ENCODE data around the gene GAL3ST2.
A peak's percentile ranks its signal among the peaks of the same experiment; 100 is the strongest.
"Not testable (repeated sequence)": the region's sequence is repeated elsewhere in the genome, so short reads cannot be mapped to it uniquely, and the experiment has no call there.

GAL3ST2 gene

DNA sequence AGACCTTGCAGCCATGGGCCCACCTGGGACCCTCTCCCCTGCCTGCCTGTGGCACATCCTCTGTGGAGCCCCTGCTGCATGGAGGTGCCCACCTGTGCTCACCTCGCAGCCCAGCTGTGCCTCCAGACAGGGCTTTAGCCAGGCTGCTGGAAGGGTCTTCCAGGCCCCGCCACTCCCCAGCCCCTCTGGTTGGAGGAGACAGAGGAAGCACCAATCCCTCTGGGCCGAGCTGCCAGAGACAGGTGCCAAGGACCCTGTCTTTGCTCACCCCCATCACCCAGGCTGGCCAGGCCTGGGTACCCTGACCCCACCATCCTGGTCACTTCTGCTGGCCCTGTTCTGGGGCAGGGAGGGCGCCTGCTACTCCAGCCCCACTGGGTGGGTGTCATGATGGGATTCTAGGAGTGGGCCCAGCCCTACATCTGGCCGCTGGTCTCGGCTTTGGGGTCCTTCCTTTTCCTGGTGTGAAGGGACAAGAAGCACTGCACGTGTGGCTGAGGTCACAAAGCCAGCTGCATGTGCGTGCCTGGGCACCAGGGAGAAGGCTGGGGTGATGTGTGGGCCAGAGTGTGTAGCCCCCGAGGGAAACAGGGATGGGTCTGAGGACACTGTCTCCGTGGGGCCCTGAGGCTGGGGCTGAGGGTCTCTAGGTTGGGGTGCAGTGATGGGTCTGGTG lies 23.0 kb downstream of the GAL3ST2 start:
- no peak overlapping the region for H3K27ac Mint-ChIP-seq

DNA sequence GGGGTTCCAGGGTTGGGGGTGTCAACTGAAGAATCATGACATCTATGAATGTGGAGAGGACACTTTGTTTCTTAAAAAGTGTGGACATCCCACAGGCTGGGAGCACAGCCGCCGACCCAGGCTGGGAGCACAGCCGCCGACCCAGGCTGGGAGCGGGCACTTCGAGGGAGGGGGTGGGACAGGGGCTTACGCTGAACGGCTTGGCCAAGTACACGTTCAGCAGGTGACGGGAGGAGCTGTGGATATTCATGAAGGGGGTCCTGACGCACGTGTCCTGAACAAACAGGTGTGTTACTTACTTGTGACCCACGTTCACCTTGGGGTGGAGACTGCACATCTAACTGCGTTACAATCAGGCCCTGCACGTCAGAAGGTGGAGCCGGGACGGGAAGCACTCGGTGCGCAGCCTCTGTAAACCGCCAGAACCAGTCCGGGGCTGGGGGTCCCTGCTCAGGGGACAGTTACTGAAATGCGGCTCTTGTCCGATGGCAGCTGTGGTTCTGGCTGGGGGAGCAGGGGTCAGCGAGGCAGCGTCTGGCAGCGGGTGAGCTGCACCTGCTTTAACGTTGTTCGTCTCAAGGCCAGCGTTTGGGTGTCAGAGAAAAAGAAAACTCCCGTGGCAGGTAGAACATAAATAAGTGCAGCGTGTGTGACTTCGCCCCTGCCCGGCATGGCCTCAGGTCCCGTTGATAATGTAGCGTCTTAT lies 23.7 kb downstream of the GAL3ST2 start:
- H3K4me1 Mint-ChIP-seq (ENCODE audit: low read depth); H3K27ac Mint-ChIP-seq; H3K36me3 Mint-ChIP-seq (ENCODE audit: low read depth); H3K27me3 Mint-ChIP-seq (ENCODE audit: low read depth); DNase-seq (ENCODE audit: low spot score); H3K4me3 Mint-ChIP-seq; H3K9me3 Mint-ChIP-seq: not testable (repeated sequence)

More for the DNA sequence above, 23.0 kb downstream of the GAL3ST2 start:
- no peak overlapping the region for H3K4me3 Mint-ChIP-seq
- no peaks in the 10 kb centered on the region for H3K36me3 Mint-ChIP-seq (ENCODE audit: low read depth)
- H3K4me1 Mint-ChIP-seq (ENCODE audit: low read depth): peaks cover 1% of the 10 kb centered on the region
- no peak for DNase-seq (ENCODE audit: low spot score)
- H3K9me3 Mint-ChIP-seq: no peaks in the 10 kb centered on the region
- no peaks in the 10 kb centered on the region for H3K27me3 Mint-ChIP-seq (ENCODE audit: low read depth)

DNA sequence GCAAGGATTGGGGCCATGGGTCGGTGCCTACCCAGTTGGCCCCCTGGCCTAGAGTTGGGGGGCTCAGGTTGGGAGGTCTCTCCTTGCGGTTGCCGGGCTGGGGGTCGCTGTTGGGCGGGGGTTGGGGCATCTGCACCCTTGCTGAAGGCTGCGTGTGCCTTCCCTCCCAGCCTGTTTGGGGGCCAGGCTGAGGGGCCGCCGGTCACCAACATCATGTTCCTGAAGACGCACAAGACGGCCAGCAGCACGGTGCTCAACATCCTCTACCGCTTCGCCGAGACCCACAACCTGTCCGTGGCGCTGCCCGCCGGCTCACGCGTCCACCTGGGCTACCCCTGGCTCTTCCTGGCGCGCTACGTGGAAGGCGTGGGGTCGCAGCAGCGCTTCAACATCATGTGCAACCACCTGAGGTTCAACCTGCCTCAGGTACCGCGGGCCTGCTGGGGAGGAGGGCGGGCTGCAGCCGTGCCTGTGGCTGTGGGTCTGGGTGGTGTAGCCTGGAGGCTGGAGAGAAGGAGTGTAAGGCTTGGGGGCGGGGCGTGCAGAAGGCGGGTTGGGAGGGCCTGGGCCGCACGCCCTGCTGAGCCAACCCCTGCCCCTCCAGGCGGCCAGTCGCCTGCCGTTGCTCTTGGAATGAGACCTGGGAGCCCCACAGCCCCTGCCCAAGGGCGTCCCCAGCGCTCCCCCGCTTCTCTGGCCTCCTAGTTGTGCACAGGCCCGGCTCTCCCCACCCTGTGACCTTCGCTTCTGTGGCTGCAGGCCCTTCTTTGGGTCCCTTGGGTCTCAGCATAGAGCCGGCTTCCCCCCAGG lies 25.2 kb downstream of the GAL3ST2 start:
- H3K4me1 Mint-ChIP-seq (ENCODE audit: low read depth): peaks cover 5% of the 10 kb centered on the region
- H3K9me3 Mint-ChIP-seq: no peaks in the 10 kb centered on the region
- DNase-seq (ENCODE audit: low spot score): no peak
- no peak overlapping the region for H3K27ac Mint-ChIP-seq
- H3K36me3 Mint-ChIP-seq (ENCODE audit: low read depth): no peaks in the 10 kb centered on the region
- H3K4me3 Mint-ChIP-seq: no peak overlapping the region
- no peaks in the 10 kb centered on the region for H3K27me3 Mint-ChIP-seq (ENCODE audit: low read depth)

DNA sequence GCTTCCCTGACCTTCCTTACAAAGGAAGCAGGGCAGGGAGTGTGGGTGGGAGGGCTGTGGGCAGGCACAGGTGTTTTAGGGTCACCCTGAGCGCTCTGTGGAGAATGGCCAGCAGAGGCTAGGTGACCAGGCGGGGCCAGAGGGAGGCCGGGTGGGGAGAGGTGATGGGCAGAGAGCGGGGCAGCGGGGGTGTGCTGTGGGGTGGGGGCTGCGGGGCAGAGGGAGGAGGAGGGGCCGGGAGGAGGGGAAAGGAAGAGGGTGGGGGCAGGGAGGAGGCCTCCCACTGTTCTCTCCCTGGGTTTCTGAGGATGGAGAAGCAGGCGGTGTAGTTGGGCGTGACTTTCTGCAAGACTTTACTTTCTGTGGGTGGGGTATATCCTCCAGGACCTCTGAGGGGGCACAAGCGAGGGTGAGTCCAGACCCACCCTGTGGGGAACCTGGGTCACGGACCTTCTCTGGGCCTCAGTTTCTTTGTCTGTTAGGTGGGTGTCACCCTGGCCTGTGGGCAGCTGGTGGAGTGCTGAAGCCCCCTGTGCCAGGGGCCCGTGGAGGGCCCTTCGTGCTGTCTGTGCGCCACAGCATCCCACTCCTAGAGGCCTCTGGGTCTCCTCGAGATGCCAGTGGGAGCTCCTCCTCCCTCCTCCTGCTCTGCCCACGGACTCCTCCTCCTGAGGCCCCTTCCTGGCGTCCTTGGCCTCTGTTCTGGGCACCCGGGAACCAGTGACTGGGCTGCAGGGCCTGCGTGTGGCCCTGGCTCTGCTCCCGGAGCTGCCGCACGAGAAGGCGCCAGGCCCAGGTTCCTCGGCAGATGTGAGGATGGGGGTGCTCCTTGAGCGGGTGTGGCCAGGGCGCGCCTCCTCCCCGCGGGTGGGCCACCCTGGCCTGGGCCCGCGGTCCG lies 26.0 kb downstream of the GAL3ST2 start:
- DNase-seq (ENCODE audit: low spot score): no peak
- Mint-ChIP-seq H3K36me3 (ENCODE audit: low read depth) (no peaks in the 10 kb centered on the region), H3K4me3 (no peak overlapping the region), H3K27ac (no peak overlapping the region), H3K4me1 (ENCODE audit: low read depth) (peaks cover 5% of the 10 kb centered on the region), H3K9me3 (no peaks in the 10 kb centered on the region), H3K27me3 (ENCODE audit: low read depth) (no peaks in the 10 kb centered on the region)

DNA sequence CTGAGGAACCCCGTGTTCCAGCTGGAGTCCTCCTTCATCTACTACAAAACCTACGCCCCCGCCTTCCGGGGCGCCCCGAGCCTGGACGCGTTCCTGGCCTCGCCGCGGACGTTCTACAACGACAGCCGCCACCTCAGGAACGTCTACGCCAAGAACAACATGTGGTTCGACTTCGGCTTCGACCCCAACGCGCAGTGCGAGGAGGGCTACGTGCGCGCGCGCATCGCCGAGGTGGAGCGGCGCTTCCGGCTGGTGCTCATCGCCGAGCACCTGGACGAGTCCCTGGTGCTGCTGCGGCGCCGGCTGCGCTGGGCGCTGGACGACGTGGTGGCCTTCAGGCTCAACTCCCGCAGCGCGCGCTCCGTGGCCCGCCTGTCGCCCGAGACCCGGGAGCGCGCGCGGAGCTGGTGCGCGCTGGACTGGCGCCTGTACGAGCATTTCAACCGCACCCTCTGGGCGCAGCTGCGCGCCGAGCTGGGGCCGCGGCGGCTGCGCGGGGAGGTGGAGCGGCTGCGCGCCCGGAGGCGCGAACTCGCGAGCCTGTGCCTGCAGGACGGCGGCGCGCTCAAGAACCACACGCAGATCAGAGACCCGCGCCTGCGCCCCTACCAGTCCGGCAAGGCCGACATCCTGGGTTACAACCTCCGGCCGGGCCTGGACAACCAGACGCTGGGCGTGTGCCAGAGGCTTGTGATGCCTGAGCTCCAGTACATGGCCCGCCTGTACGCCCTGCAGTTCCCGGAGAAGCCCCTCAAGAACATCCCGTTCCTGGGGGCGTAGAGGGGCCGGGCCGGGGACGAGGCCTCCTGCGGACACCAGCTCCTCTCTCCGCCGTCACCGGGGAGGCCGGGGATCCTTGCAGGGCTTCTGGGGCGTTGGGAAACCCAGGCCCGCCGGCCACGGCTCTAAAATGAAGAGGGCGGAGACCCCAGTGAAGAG lies 27.0 kb downstream of the GAL3ST2 start:
- Mint-ChIP-seq H3K27ac (peak overlapping the region; percentile 55), H3K4me3 (peak overlapping the region; percentile 72), H3K27me3 (ENCODE audit: low read depth) (no peaks in the 10 kb centered on the region), H3K9me3 (no peaks in the 10 kb centered on the region), H3K4me1 (ENCODE audit: low read depth) (peaks cover 5% of the 10 kb centered on the region), H3K36me3 (ENCODE audit: low read depth) (no peaks in the 10 kb centered on the region)
- DNase-seq (ENCODE audit: low spot score): peak; percentile 42

DNA sequence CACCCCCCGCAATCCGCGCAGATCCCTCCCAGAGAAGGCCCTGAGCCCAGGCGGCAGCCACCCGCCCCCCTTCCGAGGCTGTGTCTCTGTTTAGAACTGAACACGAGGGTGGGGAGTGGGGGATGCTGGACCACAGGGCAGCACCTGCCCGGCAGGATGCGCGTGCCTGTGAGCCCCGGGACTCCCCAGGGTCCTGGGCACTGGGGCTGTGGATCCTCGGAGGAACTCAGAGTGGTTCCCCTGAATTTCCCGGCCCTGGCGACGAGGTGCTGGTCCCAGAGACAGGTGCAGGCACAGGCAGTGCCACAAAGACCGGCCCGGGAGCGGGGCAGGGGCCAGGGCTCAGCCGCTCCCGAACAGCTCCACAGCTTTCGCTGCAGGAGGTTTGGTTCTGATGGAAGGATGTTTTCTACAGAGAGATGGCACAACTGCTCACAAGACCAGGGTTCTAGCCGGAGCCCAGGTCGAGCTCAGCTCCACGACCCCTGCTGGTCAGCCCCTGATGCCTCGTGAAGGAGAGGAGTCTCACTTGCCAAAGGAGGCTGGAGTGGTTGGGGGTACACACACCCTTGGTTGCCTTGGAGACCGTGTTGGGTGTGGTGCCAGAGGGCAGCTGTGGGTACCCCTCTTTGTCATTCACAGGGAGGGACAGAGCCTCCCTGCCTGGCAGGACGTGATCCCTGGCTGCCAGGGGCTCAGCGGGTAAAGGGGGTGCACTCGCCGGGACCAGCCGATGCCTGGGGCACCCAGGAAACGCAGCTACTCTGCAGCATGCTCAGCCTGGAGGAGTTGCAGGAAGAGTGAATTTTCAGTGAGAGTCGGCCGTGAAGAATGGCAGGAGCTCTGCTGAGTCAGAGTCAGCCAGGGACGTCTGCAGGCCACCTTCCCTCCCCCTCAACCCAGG lies 28.0 kb downstream of the GAL3ST2 start:
- Mint-ChIP-seq H3K9me3 (no peaks in the 10 kb centered on the region), H3K27me3 (ENCODE audit: low read depth) (no peaks in the 10 kb centered on the region), H3K4me3 (peak overlapping the region; percentile 64), H3K36me3 (ENCODE audit: low read depth) (no peaks in the 10 kb centered on the region), H3K4me1 (ENCODE audit: low read depth) (peaks cover 5% of the 10 kb centered on the region), H3K27ac (no peak overlapping the region)
- DNase-seq (ENCODE audit: low spot score): no peak

DNA sequence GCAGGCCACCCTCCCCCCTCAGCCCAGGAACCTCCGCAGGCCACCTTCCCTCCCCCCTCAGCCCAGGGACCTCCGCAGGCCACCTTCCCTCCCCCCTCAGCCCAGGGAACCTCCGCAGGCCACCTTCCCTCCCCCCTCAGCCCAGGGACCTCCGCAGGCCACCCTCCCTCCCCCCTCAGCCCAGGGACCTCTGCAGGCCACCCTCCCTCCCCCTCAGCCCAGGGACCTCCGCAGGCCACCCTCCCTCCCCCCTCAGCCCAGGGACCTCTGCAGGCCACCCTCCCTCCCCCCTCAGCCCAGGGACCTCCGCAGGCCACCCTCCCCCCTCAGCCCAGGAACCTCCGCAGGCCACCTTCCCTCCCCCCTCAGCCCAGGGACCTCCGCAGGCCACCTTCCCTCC lies 29.6 kb downstream of the GAL3ST2 start:
- not testable (repeated sequence) for DNase-seq (ENCODE audit: low spot score); H3K9me3 Mint-ChIP-seq; H3K4me1 Mint-ChIP-seq (ENCODE audit: low read depth); H3K4me3 Mint-ChIP-seq; H3K27ac Mint-ChIP-seq; H3K27me3 Mint-ChIP-seq (ENCODE audit: low read depth); H3K36me3 Mint-ChIP-seq (ENCODE audit: low read depth)

DNA sequence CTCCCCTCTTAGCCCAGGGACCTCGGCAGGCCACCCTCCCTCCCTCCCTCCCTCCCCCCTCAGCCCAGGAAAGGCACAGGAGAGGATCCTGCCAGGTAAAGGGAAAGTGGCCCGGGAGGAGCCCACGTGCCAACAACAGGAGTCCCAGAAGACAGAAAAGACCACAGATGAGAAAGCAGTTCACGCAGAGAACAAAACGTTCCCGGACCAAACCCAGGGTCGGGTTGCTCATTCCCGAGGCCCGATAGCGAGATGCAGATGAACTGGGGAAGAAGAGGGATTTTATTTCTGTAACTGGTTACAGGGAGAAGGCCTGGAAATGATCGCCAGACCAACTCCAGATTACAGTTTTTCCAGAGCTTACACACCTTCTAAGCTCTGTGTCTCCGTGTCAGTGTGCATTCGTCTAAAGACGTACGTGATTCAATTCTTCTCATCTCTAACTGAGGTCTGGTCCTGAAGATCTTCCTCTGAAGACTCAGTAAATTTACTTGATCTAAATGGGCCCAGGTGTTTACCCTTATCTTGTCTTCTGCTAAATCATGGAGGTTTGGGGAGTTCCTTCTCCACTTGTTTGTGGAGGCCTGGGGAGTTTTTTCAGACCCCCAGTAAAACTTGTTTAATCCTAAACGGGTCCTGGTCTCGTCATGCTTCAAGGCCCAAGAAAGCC lies 31.6 kb downstream of the GAL3ST2 start:
- DNase-seq (ENCODE audit: low spot score): no peak

DNA sequence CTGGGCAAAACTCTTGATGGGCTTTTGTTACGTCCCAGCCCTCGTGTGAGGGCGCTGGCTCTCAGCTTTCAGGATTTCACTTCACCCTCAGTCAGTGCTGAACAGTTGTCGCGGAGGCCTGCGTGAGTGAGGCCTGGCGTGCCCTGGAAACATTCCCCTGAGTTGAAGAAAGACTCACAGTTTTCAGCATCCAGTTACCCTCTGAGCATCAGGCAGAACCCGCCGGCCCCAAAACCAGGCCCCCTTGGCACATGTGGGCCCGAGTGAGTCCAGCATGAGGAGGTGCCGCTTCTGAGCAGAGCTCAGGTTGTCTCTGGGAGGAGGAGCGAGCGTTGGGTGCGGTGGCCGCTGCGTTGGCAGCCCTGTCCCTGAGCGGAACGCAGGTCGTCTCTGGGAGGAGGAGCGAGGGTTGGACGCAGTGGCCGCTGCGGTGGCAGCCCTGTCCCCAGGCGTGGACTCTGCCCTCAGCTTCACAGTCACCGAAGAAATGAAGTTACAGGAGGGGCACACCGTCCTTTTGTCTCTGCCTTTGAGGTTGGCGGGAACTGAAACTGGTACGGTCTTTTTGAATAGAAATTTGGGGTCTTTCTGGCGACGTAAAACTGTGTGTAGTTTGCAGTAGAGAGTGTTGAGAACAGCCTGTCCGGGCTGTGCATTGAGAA lies 32.2 kb downstream of the GAL3ST2 start, which contains the start of gene NEU4:
NEU4 (plus strand) TSS at position 473 of the 662 bp plus-strand sequence. CDS start 5,292 bp downstream, outside the sequence.
- Mint-ChIP-seq H3K36me3 (ENCODE audit: low read depth) (no peaks in the 10 kb centered on the region), H3K4me1 (ENCODE audit: low read depth) (peaks cover 5% of the 10 kb centered on the region), H3K4me3 (no peak within 1 kb of the TSS), H3K27ac (no peak within 1 kb of the TSS), H3K9me3 (no peaks in the 10 kb centered on the region), H3K27me3 (ENCODE audit: low read depth) (no peaks in the 10 kb centered on the region)
- no peak for DNase-seq (ENCODE audit: low spot score)

More for the DNA sequence above, 31.6 kb downstream of the GAL3ST2 start:
- Mint-ChIP-seq H3K4me3 (no peak overlapping the region), H3K9me3 (no peaks in the 10 kb centered on the region), H3K4me1 (ENCODE audit: low read depth) (peaks cover 5% of the 10 kb centered on the region), H3K27me3 (ENCODE audit: low read depth) (no peaks in the 10 kb centered on the region), H3K27ac (no peak overlapping the region), H3K36me3 (ENCODE audit: low read depth) (no peaks in the 10 kb centered on the region)

DNA sequence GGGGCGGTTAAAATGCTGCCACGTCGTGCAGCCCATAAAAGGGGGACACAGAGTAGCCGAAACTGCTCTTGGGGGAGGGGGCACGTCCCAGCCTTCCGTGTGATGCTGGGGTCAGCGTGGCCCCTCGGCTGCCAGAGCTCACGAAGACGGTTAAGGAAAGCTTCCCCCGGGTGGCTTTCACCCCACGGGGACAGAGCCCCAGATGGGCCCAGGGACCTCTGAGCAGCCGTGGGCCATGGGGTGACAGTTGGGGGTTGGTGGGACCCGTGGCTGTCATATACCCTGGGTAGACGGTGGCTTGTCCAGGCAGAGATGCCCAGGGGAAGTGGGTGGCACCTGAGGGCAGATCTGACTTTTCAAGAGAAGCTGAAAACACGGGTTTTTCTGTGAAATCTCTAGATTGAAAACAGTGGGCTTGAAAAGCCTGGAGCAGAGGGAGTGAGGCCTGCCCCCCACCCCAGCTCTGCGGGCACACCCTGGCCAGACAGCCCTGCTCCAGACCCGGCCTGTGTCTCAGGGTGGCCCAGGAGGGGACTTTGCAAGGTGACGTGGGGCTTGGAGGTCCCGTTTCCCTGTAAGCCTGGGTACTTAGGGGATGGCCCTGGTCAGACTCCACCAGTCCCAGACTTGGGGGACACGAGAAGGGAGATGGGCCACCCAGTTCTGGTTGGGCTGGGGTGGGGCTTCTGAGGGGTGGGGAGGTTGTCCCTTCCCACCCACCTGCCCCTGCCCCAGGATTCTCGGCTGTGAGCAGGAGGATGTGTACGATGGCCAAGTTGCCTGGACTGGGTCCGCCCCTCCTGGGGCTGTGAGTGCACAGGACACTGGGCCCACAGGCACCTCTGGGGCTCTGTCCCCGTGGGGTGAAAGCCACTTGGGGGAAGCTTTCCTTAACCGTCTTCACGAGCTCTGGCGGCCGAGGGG lies 33.0 kb downstream of the GAL3ST2 start:
- Mint-ChIP-seq H3K4me1 (ENCODE audit: low read depth) (peaks cover 4% of the 10 kb centered on the region), H3K4me3 (no peak overlapping the region), H3K9me3 (no peaks in the 10 kb centered on the region), H3K27ac (no peak overlapping the region), H3K36me3 (ENCODE audit: low read depth) (no peaks in the 10 kb centered on the region), H3K27me3 (ENCODE audit: low read depth) (no peaks in the 10 kb centered on the region)
- DNase-seq (ENCODE audit: low spot score): no peak

Data from T-helper 2 cell treated with Interferon-gamma antibody and Interleukin-4, amounts not matched to agents 5 μg/mL and 100 μg/mL, for 36 hours (primary cell).